Upper lobe of right lung (tissue), 1 donor: ENCODE results near the gene ZNF175. TPM values are rescaled to one million over a fixed set of nuclear protein-coding genes. Genes with fewer than 3 reads are reported as not detected.

Experiments
- ATAC-seq: fragments of 200-7000 bp; cut with Tn5 transposase; one replicate; pipeline ENCODE4 v1.9.1; 2020; ENCODE audit warnings: mild to moderate bottlenecking, moderate library complexity
- DNase-seq: peaks from one replicate; pipeline ENCODE4 v3.0.0-alpha.2; 2020
- H3K27ac ChIP-seq: fragments of 200-600 bp; one replicate; pipeline ENCODE4 v1.8.0; 2022
- H3K27me3 ChIP-seq: fragments of 200-600 bp; one replicate; pipeline ENCODE4 v1.8.0; 2022; ENCODE audit warnings: mild to moderate bottlenecking
- H3K36me3 ChIP-seq: fragments of 200-600 bp; one replicate; pipeline ENCODE4 v1.8.0; 2022
- H3K4me1 ChIP-seq: fragments of 200-600 bp; one replicate; pipeline ENCODE4 v1.8.0; 2022
- H3K4me3 ChIP-seq: fragments of 200-600 bp; one replicate; pipeline ENCODE4 v1.8.0; 2022; ENCODE audit warnings: mild to moderate bottlenecking
- H3K9me3 ChIP-seq: fragments of 200-600 bp; one replicate; pipeline ENCODE4 v1.8.0; 2022
- CTCF ChIP-seq: fragments of 200-600 bp; IDR thresholded peaks from one replicate; pipeline ENCODE4 v1.8.0; 2022; ENCODE audit warnings: antibody characterized with exemption
- intact Hi-C: fragments of 100-400 bp; cut with DNase I; formaldehyde crosslinking; loops from one replicate; pipeline ENCODE4 v1.11.0; 2022
- total RNA-seq: library from RNA; stranded (reverse); fragmentation: NEBNext Ultra II Directional; extraction: Animal tissue kit (Norgen Biotek cat#: 25700); gene quantifications from one replicate; pipeline ENCODE4 v1.2.1, GENCODE V29; 2021
- donor health status: DM: no; HTN: yes; CAD: no; lungs with severe emphysema.

ZNF175 gene
- total RNA-seq, 1 donor from 2014 or later, result 13.8 TPM

DNA sequence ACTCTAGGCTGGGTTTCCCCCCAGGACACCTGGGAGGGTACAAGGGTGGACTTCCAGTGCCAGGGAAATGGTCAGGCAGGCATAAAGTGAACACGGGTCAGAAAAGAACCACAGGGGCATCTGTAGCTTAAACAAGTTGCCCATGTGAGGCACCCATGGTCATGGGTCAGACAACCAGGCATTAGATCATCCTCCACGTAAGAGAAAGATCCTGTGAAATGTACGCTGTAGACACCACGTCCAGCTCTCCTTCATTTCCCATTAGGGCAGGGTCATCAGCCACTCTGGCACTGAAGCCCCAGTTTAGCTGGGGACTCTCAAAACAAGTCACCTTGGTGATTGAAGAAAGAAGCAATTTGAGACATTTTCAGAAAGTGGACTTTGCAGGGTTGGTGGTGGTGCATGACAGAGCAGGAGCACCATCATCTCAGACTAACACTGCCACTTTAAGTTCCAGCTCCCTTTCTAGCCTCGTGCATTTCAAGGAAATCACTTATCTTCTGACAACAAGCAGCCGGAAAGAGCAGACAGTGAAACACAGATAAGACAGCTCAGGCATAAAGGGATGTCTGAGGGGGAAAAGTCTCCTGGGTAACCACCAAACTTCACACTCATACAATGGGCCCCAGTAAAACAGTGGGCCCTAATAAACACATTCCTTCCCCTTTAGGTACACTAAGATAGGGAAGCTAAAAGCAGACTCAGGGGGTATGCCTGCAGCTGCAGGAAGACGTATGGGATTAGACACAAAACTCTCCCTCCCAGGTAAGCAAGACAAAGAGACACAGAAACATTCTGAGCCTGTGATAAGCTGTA is 23.5 kb upstream of the ZNF175 start:
- ATAC-seq (no peak), DNase-seq (no peak)
- Histone ChIP-seq H3K4me3 (no peak overlapping the region), H3K27ac (no peak overlapping the region), H3K9me3 (no peaks in the 10 kb centered on the region), H3K27me3 (peaks cover 31% of the 10 kb centered on the region), H3K36me3 (no peaks in the 10 kb centered on the region), H3K4me1 (no peaks in the 10 kb centered on the region)
- intact Hi-C loops, result no loop called here
- no peak for TF ChIP-seq CTCF

DNA sequence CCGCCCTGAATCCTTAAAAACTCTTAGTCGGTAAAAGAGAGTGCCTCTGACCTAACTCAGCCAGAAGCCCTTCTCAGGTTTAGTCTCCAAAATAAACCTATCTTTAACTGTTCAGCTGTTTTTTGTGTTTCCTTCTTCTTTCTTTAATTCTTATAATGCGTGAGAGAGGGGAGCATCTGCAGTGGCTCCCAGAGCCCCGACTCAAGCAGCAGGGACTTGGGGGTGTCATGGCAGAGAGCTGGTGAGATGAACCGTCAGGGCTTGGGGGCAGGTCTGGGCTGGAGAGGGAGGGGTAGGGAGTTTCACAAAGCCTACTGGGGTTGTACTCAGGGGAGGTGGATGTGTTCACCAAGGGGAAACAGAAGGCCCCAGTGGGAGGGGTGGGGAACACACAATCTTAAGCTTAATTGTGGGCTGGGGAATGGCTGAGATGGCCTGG is 22.9 kb upstream of the ZNF175 start:
- no peak overlapping the region for H3K27ac ChIP-seq
- no peak for DNase-seq
- TF ChIP-seq CTCF, result no peak
- no peak overlapping the region for H3K4me3 ChIP-seq
- intact Hi-C loops, result no loop called here
- no peaks in the 10 kb centered on the region for H3K4me1 ChIP-seq
- ATAC-seq, result no peak
- H3K27me3 ChIP-seq, result peaks cover 25% of the 10 kb centered on the region
- no peaks in the 10 kb centered on the region for H3K36me3 ChIP-seq
- H3K9me3 ChIP-seq, result no peaks in the 10 kb centered on the region

GRCh38 chr19:51548891-51549305 is 22.2 kb upstream of the ZNF175 start:
- ATAC-seq, result no peak
- intact Hi-C loops, result no loop called here
- H3K9me3 ChIP-seq, result no peaks in the 10 kb centered on the region
- TF ChIP-seq CTCF, result no peak
- no peak overlapping the region for H3K27ac ChIP-seq
- H3K27me3 ChIP-seq, result peaks cover 23% of the 10 kb centered on the region
- H3K4me3 ChIP-seq, result no peak overlapping the region
- no peak for DNase-seq
- no peaks in the 10 kb centered on the region for H3K4me1 ChIP-seq
- H3K36me3 ChIP-seq, result no peaks in the 10 kb centered on the region

GRCh38 chr19:51549533-51550324 is 21.4 kb upstream of the ZNF175 start:
- H3K27ac ChIP-seq, result no peak overlapping the region
- no peak for DNase-seq
- H3K27me3 ChIP-seq, result peaks cover 16% of the 10 kb centered on the region
- ATAC-seq, result no peak
- H3K4me1 ChIP-seq, result no peaks in the 10 kb centered on the region
- no peaks in the 10 kb centered on the region for H3K36me3 ChIP-seq
- H3K9me3 ChIP-seq, result no peaks in the 10 kb centered on the region
- TF ChIP-seq CTCF, result no peak
- H3K4me3 ChIP-seq, result no peak overlapping the region
- intact Hi-C loops, result no loop called here

DNA sequence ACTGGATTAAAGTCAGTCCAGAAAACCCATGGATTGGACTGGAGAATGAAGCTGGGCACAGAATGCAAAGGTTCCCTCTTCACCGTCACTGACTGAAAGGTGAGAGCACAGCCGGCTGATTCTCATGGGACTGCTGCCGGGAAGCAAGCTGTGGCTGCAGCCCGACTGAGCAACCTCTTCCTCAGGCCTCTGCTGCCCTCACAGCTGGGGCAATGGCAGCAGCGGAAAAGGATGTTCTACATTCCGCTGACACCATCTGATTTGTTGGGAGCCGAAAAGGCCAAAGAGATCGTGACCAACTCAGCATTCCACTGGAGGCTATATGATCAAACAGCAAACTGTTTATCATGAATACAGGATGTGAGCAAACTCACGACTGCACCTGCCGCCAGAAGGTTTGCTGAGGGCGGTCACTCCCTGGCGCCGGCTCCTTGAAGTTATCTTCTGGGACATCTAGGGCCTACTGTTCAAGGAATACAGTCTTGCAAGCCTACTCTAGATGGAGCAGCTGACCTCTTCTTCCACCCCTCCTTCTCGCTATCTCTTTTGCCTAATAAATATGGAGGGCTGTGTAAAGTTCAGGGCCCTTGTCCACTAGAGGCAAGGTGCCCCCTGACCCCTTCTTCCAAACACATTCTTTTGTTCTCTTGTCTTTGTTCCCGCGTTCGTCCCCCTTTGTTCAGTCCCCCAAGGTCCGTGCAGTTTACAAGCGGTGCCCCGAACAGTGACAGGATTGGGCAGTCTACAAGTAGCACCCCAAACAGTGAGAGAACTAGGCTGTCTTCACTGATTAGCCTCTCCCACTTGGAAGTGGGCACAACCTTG is 20.0 kb upstream of the ZNF175 start:
- Histone ChIP-seq H3K27ac (no peak overlapping the region), H3K9me3 (no peaks in the 10 kb centered on the region), H3K4me1 (no peaks in the 10 kb centered on the region), H3K4me3 (no peak overlapping the region), H3K27me3 (peaks cover 12% of the 10 kb centered on the region), H3K36me3 (no peaks in the 10 kb centered on the region)
- intact Hi-C loops, result no loop called here
- no peak for ATAC-seq
- TF ChIP-seq CTCF, result no peak
- no peak for DNase-seq
